GM12878 (cell line): ENCODE results near the gene ADGRA3. TPM values are rescaled to one million over a fixed set of nuclear protein-coding genes. Genes with fewer than 3 reads are reported as not detected.

ENCODE experiments used
- ATAC-seq: fragments of 200-7000 bp; cut with Tn5 transposase; 3 replicates; pipeline ENCODE4 v1.9.1; 2020; ENCODE audit warnings: mild to moderate bottlenecking, moderate library complexity
- BruUV-seq: library from RNA; stranded (reverse); fragments of 400-500 nt; replicated peaks from 2 replicates; lab custom pipeline; 2021; lab: Mats Ljungman, UMichigan
- CTCF ChIA-PET: fragments of 300-600 bp; sonication (Branson Sonifier 250); formaldehyde crosslinking; extraction: SDS; loops from one replicate; lab custom pipeline; 2021; ENCODE audit warnings: inconsistent platforms; lab: Yijun Ruan, JAX
- POLR2A ChIA-PET: fragments of 350-600 bp; formaldehyde crosslinking; extraction: SDS; loops from one replicate; lab custom pipeline; 2021; ENCODE audit warnings: inconsistent platforms; lab: Charles Lee
- RAD21 ChIA-PET: fragments of 300-600 bp; sonication (Branson Sonifier 250); formaldehyde crosslinking; loops from one replicate; lab custom pipeline; 2023; ENCODE audit warnings: antibody characterized with exemption; ENCODE audit not compliant: unreplicated experiment; lab: Charles Lee
- SMC1A ChIA-PET: fragments of 300-600 bp; sonication (Branson Sonifier 250); formaldehyde crosslinking; loops from one replicate; lab custom pipeline; 2023; ENCODE audit not compliant: unreplicated experiment, uncharacterized antibody; lab: Charles Lee
- DNase-seq: peaks from one replicate; pipeline ENCODE4 v3.0.0-alpha.2; 2011; ENCODE audit warnings: low read depth, low spot score
- FAIRE-seq: peaks from 3 replicates; lab custom pipeline; 2011; peaks lifted over from hg19 to GRCh38; lab: Jason Lieb, UNC
- H2AFZ ChIP-seq: 2 replicates; pipeline ENCODE4 v1.6.0; 2011; ENCODE audit warnings: low read depth, low read length, control low read depth; ENCODE audit not compliant: control insufficient read depth
- H3K27ac ChIP-seq: 2 replicates; pipeline ENCODE4 v1.5.1; 2011; ENCODE audit warnings: control low read depth; ENCODE audit not compliant: control insufficient read depth, insufficient read depth
- H3K27me3 ChIP-seq, 2 experiments: replicated peaks in 1 of 2; 2 replicates each; pipeline versions ENCODE4 v1.6.0 to v1.6.1; 2011; ENCODE audit warnings: low read length in 1 of 2; ENCODE audit not compliant: control insufficient read depth in 2 of 2, insufficient read depth in 2 of 2
- H3K36me3 ChIP-seq, 2 experiments: 2 replicates each; pipeline ENCODE4 v1.5.1; 2011; ENCODE audit warnings: low read length in 1 of 2; ENCODE audit not compliant: control insufficient read depth in 2 of 2, insufficient read depth in 2 of 2
- H3K4me1 ChIP-seq: 2 replicates; pipeline ENCODE4 v1.6.1; 2011; ENCODE audit warnings: mild to moderate bottlenecking, low read length, moderate library complexity, mixed read lengths; ENCODE audit not compliant: control insufficient read depth, insufficient read depth
- H3K4me2 ChIP-seq: 2 replicates; pipeline ENCODE4 v1.6.0; 2011; ENCODE audit warnings: control low read depth; ENCODE audit not compliant: control insufficient read depth, insufficient read depth
- H3K4me3 ChIP-seq: fragments of 200-600 bp; sonication (generic); 2 replicates; pipeline ENCODE4 v1.5.1; 2016
- H3K79me2 ChIP-seq: 2 replicates; pipeline ENCODE4 v1.6.0; 2011; ENCODE audit warnings: low read length; ENCODE audit not compliant: control insufficient read depth, insufficient read depth
- H3K9ac ChIP-seq: 2 replicates; pipeline ENCODE4 v1.8.0; 2011; ENCODE audit warnings: low read length, control low read depth, mixed read lengths; ENCODE audit not compliant: control insufficient read depth, insufficient read depth
- H3K9me3 ChIP-seq: replicated peaks from 3 replicates; pipeline ENCODE4 v1.5.1; 2011; ENCODE audit warnings: mild to moderate bottlenecking, low read length; ENCODE audit not compliant: control insufficient read depth, insufficient read depth
- H4K20me1 ChIP-seq: 2 replicates; pipeline ENCODE4 v1.6.0; 2011; ENCODE audit not compliant: control insufficient read depth, insufficient read depth
- CBFB ChIP-seq: IDR thresholded peaks from 2 replicates; pipeline ENCODE4 v1.6.1; 2016; ENCODE audit warnings: antibody characterized with exemption, low read depth
- CTCF ChIP-seq, 3 experiments: IDR thresholded peaks in 2 of 3; conservative IDR thresholded peaks in 1 of 3; 2 replicates each; pipeline ENCODE4 v1.5.1; 2011; ENCODE audit warnings: low read depth in 3 of 3, low read length in 3 of 3, mild to moderate bottlenecking in 3 of 3, control low read depth in 2 of 3, moderate library complexity in 2 of 3, inconsistent platforms in 1 of 3, mixed read lengths in 1 of 3; ENCODE audit not compliant: control insufficient read depth in 2 of 3, insufficient read depth in 1 of 3; ENCODE audit errors: extremely low read depth in 1 of 3
- FOS ChIP-seq: IDR thresholded peaks from 3 replicates; pipeline ENCODE4 v1.6.1; 2011; ENCODE audit warnings: borderline replicate concordance; ENCODE audit not compliant: insufficient read length; ENCODE audit errors: extremely low read depth
- JUND ChIP-seq: IDR thresholded peaks from 2 replicates; pipeline ENCODE4 v1.6.1; 2012; ENCODE audit warnings: low read depth, mild to moderate bottlenecking, low read length, improper control_type of control experiment, moderate library complexity
- NR2C2 ChIP-seq: IDR thresholded peaks from 2 replicates; pipeline ENCODE4 v1.6.1; 2011; ENCODE audit warnings: borderline replicate concordance, low read depth; ENCODE audit not compliant: control insufficient read depth, insufficient read length
- PKNOX1 ChIP-seq: fragments of 450-650 bp; IDR thresholded peaks from 2 replicates; pipeline ENCODE4 v1.6.1; 2016; ENCODE audit warnings: mild to moderate bottlenecking
- RAD51 ChIP-seq: fragments of 450-650 bp; IDR thresholded peaks from 2 replicates; pipeline ENCODE4 v1.6.1; 2016; ENCODE audit warnings: moderate library complexity, mild to moderate bottlenecking, inconsistent platforms
- RB1 ChIP-seq: fragments of 450-650 bp; formaldehyde crosslinking; IDR thresholded peaks from 2 replicates; pipeline ENCODE4 v1.6.1; 2017; ENCODE audit warnings: mild to moderate bottlenecking, borderline replicate concordance
- SMAD5 ChIP-seq: IDR thresholded peaks from 2 replicates; pipeline ENCODE4 v1.6.1; 2016; ENCODE audit warnings: antibody characterized with exemption, low read depth
- STAT1 ChIP-seq: fragments of 450-650 bp; conservative IDR thresholded peaks from 2 replicates; pipeline ENCODE4 v1.6.1; 2014; ENCODE audit warnings: antibody characterized with exemption, mild to moderate bottlenecking
- WGBS: methylation state at CpG from one replicate; pipeline ENCODE4 v1.1.6; 2016; ENCODE audit warnings: low lambda C conversion rate; ENCODE audit not compliant: insufficient replicate concordance, insufficient coverage; ENCODE audit errors: missing lambda C conversion rate; 5-methylcytosine and 5-hydroxymethylcytosine counted together
- in situ Hi-C: fragments of 300-500 bp; cut with MboI; formaldehyde crosslinking; loops from 9 replicates; pipeline ENCODE4 v1.14.3; 2018; ENCODE audit warnings: mixed read lengths
- intact Hi-C: fragments of 100-400 bp; cut with micrococcal nuclease; formaldehyde crosslinking; loops from one replicate; pipeline ENCODE4 v1.14.2; 2022; ENCODE audit not compliant: unreplicated experiment
- polyA plus RNA-seq, 11 experiments: library from polyadenylated mRNA; depleted of rRNA in 4 of 11; unstranded in 6 of 11; stranded (reverse) in 5 of 11; fragments of >200 nt; fragmentation: Nextera tagmentation in 4 of 11; fragmentation: Illumina TruSeq in 1 of 11; extraction: Ambion mirVana in 4 of 11; extraction: Trizol in 1 of 11; gene quantifications; 1 replicate in 1 of 11; 2 replicates in 10 of 11; pipeline versions ENCODE4 v1.2.1 to v1.2.3, GENCODE V29; 2011 to 2016; ENCODE audit warnings: inconsistent platforms in 2 of 11, missing spikeins in 2 of 11, low read depth in 1 of 11
- total RNA-seq, 4 experiments: library from RNA; depleted of rRNA in 3 of 4; stranded (reverse); fragments of >200 nt in 3 of 4; fragmentation: Illumina TruSeq in 1 of 4; extraction: Trizol in 1 of 4; gene quantifications; 2 replicates each; pipeline versions ENCODE4 v1.2.1 to v1.2.3, GENCODE V29; 2013 to 2021

ADGRA3 gene
- total and polyA plus RNA-seq, 10 of the 15 experiments (the other 5 are each of a cell fraction or from before 2014, with no cell fraction given): 0.24 to 66.2 (median 2.5) TPM

- TF ChIP-seq JUND (no peak), RAD51 (no peak), NR2C2 (no peak), SMAD5 (no peak), PKNOX1 (no peak), STAT1 (no peak), CBFB (no peak), RB1 (no peak)
- TF ChIP-seq, all 136 proteins: peak for 0
Observed at GRCh38 chr4:22510750-22511149, 5.1 kb downstream of the ADGRA3 start (continued).

- no peak overlapping the region for H3K9ac ChIP-seq
- 4% methylated on average over 3 of the region's 3 CpGs for WGBS
- no peaks in the 10 kb centered on the region for H3K27me3 ChIP-seq
- no peak overlapping the region for H3K4me3 ChIP-seq
- TF ChIP-seq FOS (no peak), CTCF (IDR thresholded peaks at IDR 0.05 in 2 of 3, conservative IDR thresholded peaks at IDR 0.05 in 1 of 3; ENCODE audit: control insufficient read depth in 2 of 3, extremely low read depth in 1 of 3, insufficient read depth in 1 of 3, low read depth in 3 of 3, low read length in 3 of 3) (no peak)
- DNase-seq (no peak), FAIRE-seq (no peak), ATAC-seq (no peak)
- intact Hi-C loops: no loop called here
- H3K4me1 ChIP-seq: no peaks in the 10 kb centered on the region
- H2AFZ ChIP-seq: no peak overlapping the region
- no peak overlapping the region for H3K27ac ChIP-seq
- no peaks in the 10 kb centered on the region for H3K9me3 ChIP-seq
- SMC1A ChIA-PET: interaction anchor here (0.6 to 10.8 kb wide), 7 partner anchors 19 to 97 kb away, joined by 3 to 272 read pairs (median 15); no protein-coding TSS in a partner anchor
- H3K36me3 ChIP-seq: no peaks in the 10 kb centered on the region
- in situ Hi-C loops: no loop called here
- H4K20me1 ChIP-seq: no peaks in the 10 kb centered on the region
- RAD21 ChIA-PET: interaction anchor here (1.7 to 3.7 kb wide), 6 partner anchors 22 to 110 kb away, joined by 4 to 28 read pairs (median 16); no protein-coding TSS in a partner anchor
- POLR2A ChIA-PET: interaction anchor here (0.9 to 2.0 kb wide), 2 partner anchors 26 to 99 kb away, joined by 3 to 10 read pairs; no protein-coding TSS in a partner anchor
- H3K79me2 ChIP-seq: no peaks in the 10 kb centered on the region
- CTCF ChIA-PET: interaction anchor here (1.3 to 3.6 kb wide), 5 partner anchors 11 to 100 kb away, joined by 3 to 15 read pairs (median 3); no protein-coding TSS in a partner anchor
- no peak overlapping the region for H3K4me2 ChIP-seq
- BruUV-seq: no TSS peak
Observed at GRCh38 chr4:22508376-22508775, 7.5 kb downstream of the ADGRA3 start.
